Raji (cell line): Measurements from ENCODE around the gene COLEC11.

Experiments
- POLR2A ChIP-seq: IDR thresholded peaks from 2 replicates; pipeline ENCODE4 v1.6.1; 2011; ENCODE audit warnings: low read depth, low read length, control low read depth; ENCODE audit not compliant: insufficient read depth

Gene COLEC11

GRCh38 chr2:3650140-3650920, 55.4 kb downstream of the COLEC11 start:
- no peak for TF ChIP-seq POLR2A

- TF ChIP-seq POLR2A = no peak
Measured at GRCh38 chr2:3651691-3652648, 57.1 kb downstream of the COLEC11 start.

- no peak for TF ChIP-seq POLR2A
Measured at GRCh38 chr2:3652896-3653625, 58.1 kb downstream of the COLEC11 start.

- TF ChIP-seq POLR2A = no peak
Measured at GRCh38 chr2:3654011-3654410, 59.1 kb downstream of the COLEC11 start.

- no peak for TF ChIP-seq POLR2A
Measured at GRCh38 chr2:3654531-3655225, 59.8 kb downstream of the COLEC11 start.

- TF ChIP-seq POLR2A = no peak
Measured at GRCh38 chr2:3655871-3656761, 61.2 kb downstream of the COLEC11 start.

- TF ChIP-seq POLR2A = no peak
Measured at GRCh38 chr2:3656762-3657721, 62.1 kb downstream of the COLEC11 start.

GRCh38 chr2:3657881-3658280, 63.0 kb downstream of the COLEC11 start, which contains the start of gene ALLC:
Gene ALLC, plus strand, starts transcription at chr2:3658200. Its CDS starts 12,958 bp downstream, at chr2:3671158.
- no peak for TF ChIP-seq POLR2A

- TF ChIP-seq POLR2A = no peak
Measured at GRCh38 chr2:3659447-3660432, 64.8 kb downstream of the COLEC11 start.

GRCh38 chr2:3661149-3661660, 66.3 kb downstream of the COLEC11 start:
- no peak for TF ChIP-seq POLR2A

GRCh38 chr2:3662239-3662638, 67.3 kb downstream of the COLEC11 start:
- no peak for TF ChIP-seq POLR2A
